Fibroblast of peridontal ligament (primary cell): ENCODE results near the gene SYT8.

Experiments used
- DNase-seq: peaks from one replicate; pipeline ENCODE4 v3.0.0-alpha.2; 2010; ENCODE audit errors: extremely low read depth

Gene SYT8

DNA sequence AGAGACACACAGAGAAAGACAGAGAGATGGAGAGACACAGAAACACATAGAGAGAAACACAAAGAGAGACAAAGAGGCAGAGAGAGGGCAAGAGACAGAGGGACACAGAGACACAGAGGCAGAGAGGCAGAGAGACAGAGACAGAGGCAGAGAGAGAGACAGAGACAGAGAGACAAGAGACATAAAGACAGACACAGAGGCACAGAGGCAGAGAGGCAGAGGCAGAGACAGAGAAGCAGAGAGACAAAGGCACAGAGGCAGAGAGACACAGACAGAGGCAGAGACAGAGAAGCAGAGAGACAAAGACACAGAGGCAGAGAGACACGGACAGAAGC lies 10.3 kb downstream of the SYT8 start:
- DNase-seq, result no peak

DNA sequence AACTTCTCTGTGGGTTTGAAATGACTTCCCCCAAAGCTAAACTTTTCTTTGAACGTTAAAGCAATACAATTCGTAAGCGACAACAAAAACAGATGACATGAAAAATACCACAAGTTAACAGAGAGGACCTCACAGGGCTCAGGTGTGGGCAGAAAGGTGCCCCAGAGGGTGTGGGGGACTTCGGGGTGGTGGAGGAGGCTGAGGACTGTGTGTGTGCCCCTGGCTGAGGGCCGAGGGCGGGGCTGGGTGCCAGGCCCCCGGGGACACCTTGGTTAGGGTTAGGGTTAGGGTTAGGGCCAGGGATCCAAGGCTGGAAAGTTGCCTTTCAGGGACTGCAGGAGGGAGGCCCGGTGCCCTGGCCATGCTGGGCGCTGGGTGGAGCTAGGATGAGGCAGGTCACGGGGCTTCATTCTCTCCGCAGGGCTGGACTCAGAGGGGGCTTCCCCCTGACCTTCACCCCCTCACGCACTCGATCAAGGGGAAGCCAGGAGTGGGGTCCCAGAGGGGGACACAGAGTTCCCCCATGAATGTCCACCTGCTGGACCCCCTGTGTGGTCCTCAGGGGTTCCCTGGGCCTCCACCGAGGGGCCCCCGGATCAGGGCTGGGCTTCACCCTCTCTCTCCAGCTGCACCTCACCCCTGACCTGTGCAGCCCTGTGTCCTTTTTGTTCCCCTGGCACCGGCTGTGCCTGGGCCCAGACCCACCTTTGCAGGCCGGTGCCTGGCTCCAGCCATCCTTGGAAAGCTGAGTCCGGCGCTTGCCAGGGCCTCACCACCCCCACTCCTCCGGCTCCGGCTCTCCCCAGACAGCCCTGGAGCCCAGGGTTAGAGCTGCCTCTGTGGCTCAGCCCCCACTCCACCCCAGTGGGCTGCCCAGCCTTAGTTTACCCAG lies 11.0 kb downstream of the SYT8 start:
- no peak for DNase-seq

DNA sequence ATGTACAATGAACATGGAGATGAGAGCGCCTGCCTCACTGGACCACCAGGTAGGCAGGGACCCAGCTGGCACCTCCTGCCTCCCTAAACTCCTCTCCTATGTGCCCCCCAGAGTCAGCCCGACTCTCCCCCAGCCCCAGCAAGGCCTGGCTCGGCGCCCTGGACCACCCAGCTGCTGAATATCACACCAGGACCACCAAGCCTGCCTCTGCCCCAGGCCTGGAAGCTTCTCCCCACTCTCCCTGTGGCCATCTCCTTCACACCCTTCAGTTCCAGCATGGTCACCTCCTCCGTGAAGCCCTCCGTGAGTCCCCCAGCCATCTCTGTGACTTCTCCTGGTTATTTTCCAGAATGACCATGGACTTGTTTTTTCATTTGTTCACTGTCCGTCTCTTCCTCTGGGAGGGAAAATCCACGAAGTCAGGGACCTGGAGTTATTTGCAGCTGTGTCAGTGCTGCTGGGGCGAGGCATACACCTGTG lies 11.7 kb downstream of the SYT8 start:
- no peak for DNase-seq

DNA sequence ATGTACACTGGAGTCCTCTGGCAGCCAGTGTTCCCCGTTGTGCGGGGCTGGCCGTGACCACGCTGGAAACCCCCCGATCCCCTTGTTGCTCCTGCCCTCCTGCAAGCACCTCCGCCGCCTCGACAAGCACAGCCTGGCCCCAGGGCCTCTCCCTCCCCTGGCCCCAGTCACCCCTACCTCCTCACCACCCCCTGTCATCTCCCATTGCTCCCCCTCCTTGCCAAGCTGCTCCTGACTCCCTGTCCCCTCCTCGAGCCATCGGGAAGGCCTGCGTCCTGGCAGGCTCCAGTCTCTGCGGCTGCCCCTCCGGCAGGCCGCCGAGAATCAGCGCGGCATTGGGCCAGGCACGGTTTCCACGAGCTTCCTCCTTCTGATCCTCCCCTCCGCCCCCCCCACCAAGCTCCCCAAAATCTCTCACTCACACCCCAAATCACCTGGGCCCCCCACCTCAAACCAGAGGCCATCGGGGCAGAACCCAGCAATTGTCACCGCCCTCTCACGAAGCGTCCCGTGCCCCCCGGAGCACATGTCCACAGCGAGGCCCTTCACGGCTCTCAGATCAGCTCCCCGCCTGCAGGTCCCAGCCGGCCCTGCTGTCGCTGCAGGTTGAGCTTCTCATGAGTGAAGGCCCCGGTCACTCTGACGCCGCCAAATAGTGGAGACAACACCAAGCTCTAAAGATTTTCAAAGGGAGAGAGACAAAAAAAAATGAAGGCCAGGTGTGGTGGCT lies 12.4 kb downstream of the SYT8 start:
- DNase-seq, result no peak

DNA sequence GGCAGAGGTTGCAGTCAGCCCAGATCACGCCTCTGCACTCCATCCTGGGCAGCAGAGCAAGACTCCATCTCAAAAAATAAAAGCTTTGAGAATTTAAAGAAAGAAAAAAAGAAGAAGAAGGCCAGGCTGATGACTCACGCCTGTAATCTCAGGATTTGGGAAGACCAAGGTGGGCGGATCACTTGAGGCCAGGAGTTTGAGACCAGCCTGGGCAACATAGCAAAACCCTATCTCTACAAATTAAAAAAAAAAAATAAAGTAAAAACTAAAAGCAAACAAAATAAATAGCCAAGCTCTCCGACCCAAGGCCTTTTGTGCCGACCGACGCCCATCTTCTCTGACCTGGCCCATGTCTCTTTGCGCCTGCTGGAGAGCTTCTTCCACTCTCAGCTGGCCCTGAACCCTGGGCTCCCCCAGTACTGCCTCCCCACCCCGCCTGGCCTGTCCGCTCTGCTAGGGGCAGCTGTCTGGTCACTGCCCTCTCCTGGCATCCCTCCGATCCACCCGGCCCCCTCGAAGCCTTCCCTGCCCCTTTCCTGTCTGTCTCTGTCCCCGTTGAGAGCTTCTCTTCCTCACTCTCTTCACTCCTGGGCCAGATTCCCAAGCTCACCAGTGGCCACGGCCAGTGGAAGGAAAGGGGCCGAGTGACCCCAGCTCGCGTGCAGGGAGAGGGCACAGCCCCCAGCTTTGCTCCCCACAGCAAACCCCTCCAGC lies 13.3 kb downstream of the SYT8 start:
- DNase-seq, result no peak

DNA sequence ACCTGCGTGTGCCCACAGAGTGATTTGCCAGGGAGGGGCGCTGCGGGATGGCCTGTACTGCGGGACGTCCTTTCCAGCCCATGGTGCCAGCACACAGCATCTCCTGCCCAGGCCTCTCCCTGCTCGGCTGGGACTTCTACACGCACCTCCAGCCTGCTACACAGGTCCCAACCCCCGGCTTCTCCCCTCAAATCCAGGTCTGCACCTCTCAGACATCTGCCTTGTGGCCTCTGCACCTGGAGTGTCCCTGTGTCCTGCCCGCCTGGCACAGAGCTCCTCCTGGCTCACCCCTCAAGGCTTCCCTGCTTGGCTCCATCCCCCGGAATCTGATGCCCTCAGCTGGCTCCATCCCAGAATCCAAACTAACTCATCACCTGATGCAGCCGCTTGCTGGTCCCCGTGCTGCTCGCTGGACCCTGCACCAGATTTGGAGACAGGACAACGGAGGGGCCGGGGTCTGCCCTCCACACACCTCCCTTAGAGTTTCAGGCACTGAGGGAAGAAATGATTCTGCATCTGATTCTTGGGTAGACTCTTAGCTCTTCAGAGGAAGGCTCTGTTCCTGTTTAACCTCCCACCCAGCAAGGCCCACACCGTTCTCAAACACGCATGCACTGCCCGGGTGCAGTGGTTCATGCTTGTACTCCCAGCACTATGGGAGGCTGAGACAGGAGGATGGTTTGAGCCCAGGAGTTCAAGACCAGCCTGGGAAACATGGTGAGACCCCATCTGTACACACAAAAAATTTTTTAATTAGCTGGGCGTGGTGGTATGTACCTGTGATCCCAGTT lies 14.0 kb downstream of the SYT8 start:
- DNase-seq, result no peak

DNA sequence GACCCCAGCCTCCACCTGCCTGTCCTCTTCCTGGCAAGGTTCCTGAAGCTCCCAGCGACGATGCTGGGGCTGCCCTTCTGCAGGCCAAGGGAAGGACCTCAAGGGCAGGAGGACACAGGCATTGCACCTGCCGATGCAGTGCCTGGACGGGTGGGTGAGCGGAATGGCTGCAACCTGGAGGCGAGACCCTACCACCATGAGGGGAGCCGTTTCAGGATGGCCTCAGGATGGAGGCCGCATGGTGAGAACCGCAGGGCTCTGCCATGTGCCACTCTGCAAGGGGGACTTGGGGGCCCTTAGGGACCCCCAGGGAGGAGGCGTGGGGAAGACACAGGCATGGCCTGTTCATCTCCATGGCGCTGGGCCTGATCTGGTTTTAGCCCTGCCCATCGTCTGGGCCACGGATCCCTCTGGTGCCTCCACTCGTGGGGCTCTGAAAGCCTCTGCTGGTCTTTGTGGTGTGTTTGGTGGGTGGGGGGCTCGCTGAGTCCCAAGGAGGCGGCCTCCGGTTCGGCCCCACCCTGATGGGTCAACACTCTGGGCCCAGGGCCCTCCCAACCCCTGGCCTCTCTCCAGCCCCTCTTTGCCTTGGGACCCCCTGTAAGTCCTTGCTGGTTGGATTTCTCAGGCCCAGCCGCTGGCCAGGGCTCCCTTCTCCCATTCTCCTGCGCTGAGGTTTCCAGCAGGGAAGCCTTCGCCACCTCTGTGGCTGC lies 16.8 kb downstream of the SYT8 start:
- DNase-seq, result no peak

DNA sequence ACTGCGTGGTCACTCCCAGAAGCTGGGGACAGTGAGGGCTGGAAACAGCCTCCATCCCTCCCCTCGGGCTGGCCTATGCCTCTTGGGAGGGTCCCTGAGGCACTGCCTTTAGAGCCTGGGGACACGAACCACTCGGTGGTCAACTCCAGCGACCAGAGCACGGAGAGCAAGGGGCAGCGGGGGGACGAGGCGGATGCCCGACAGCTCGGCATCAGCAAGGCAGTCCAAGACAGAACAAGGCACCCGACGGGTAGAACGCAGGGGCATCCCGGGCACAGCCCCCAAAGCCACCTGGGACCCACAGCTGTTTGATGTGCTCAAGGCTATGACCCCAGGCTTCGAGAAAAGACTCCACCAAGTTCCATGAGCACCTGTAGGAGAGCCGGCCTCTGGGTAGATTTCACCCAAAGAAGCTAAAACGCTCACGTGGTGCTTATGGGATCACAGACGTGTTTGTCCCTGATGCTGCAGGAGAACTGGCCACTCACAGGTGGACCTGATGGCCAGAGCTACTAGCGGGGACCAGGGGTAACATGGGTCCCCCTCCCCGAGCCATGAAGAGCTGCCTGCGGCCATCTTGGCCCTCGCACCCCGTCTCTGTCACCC lies 17.6 kb downstream of the SYT8 start:
- DNase-seq, result no peak

DNA sequence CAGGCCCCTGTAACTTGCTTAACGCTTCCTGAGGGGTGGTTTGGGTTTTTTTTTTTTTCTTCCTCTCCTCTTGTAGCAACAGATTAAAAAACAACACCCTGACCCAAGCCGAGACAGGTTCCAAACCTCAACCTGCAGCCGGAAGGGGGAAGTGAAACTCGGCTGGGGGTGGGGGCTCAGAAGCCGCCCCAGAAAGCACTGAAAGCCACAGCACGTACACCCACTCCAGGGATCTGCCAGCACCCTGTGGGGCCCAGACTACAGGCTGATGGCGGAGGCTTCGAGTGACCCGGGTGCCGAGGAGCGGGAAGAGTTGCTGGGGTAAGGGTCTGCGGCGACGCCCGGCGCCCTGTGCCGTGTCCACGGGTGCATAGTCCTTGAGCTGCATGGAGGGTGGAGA lies 18.1 kb downstream of the SYT8 start, which contains the start of gene LSP1:
Gene LSP1 (plus strand): TSS at position 208 of the 400 bp plus-strand sequence. CDS start 61 bp downstream, at position 269.
- DNase-seq, result no peak

DNA sequence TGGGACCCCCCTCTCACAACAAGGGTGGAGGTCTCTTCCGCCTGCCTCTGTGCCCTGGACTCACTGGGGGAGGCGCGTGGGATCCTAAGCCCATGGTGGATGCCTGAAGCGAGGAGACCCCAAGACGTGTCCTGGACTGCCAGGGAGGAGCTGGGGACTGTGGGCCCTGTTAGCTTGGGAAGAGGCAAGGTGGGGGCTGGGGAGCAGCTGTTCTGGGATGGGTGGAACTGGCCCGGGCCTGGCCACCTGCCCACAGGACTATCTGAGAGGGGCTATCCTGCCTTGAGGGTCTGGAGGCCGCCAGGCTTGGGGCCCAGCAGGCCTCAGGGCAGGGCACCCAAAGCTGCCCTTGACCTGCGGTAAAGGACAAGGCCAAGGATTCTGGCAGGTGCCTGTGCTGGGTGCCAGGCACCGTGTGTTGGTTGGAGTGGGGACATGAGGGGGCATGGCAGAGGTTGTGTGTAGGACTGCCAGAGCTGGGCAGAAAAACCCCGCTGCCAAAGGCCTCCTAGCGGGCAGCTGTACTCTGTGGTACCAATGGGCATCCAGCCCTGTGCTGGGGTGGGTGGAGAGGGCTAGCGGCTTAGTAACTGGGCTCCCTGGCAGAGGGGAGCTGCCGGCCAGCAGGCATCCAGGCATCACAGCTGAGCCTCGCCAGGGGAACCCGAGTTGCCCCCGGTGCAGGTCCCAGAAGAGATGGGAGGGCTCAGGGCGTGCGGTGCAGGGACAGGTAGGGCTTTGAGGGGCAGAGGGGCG lies 18.8 kb downstream of the SYT8 start:
- no peak for DNase-seq

DNA sequence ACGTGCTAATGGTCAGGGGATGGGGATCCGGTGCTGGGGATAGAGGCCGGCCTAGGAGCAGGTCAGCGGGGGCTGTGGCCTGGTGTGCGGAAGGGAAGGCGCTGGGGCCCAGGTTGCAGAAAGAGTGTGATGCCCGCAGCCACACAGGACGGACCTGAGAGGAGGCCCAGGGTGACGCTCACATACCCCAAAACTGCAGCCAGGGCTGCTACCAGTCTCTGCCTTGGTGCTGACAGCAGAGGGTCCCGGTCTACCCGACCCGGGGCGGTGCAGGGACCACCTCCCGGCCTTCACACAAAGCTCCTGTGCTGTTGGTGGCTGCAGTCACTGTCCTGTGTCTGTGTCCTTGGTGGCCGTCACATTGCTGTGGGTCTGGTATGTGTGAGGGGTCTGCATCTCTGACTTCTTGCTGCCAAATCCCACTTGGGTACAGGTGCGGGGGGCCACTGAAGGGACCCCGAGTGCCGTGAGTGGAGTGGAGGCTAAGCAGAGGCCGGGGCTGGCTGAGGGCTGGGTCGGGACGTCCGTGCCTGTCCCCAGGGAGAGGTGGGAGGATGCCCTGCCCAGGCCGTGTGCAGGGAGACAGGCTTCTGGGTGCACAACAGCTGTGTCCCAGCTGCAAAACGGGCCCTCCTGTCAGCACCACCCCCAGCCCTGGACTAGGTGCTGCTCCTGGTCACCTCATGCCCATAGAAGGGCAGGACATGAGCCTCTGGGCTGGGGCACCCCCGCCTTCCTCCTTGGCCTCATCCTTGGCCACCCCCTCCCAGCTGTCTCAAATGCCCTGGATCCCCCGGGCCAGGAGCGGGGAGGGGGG lies 19.6 kb downstream of the SYT8 start:
- no peak for DNase-seq

DNA sequence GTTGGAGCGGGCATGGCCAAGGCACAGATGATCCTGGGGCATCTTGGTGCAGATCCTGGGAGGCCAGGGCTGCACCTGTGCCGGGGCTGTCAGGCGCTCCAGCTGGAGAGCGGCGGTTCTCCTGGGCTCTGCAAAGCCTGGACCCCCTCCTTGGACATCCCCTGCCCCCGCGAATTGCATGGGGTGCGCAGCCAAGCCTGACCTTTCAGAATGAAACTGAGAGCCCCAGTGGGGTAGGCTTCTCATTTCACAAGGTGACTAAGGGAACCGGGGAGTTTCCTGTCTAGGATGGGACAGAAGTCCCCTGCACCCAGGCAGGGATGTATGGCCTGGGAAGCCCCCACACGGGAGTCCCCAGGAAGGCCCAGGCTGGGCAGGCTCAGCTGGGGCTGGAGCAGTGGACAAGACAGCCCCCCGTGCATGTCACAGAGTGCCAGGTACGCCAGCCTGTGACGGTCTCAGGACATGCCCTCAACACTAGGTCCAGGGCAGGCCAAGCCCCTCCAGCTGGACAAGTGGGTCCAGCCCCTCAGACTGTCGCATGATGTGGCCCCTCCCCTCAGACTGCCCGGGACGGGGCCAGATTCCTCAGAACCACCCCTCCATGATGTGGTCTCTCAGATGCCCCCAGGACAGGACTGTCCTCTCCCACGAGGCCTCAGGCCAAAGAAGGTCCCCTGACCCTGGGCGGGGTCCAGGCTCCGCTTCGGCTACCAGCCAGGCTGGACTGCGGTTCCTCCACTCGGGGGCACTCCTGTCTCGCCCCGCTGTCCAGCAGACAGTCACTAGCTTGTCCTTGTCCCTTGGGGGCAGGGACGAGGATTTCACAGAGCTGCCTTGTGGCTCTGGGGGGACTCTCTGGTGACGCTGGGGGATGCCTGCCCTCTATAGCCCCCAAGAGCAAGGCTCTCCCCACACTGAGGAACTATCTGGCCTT lies 20.4 kb downstream of the SYT8 start:
- DNase-seq, result no peak

DNA sequence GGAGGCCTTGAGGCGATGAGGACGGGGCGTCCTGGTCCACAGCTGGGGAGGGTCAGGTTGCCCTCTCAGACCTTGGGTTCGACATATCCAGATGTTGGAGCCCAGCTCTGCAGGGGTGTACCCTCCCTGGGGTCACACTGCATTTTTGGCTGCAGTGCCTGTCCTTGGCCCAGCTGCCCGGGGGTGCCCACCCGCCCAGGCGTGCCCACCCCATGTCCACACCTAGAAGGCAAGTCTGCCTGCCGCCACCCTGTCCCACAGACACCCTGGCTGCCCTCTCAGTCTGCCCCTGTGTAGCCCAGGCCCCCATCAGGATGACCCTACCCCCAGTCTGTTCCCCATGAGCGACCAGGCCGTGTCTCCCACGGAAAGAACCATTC lies 21.1 kb downstream of the SYT8 start:
- no peak for DNase-seq

DNA sequence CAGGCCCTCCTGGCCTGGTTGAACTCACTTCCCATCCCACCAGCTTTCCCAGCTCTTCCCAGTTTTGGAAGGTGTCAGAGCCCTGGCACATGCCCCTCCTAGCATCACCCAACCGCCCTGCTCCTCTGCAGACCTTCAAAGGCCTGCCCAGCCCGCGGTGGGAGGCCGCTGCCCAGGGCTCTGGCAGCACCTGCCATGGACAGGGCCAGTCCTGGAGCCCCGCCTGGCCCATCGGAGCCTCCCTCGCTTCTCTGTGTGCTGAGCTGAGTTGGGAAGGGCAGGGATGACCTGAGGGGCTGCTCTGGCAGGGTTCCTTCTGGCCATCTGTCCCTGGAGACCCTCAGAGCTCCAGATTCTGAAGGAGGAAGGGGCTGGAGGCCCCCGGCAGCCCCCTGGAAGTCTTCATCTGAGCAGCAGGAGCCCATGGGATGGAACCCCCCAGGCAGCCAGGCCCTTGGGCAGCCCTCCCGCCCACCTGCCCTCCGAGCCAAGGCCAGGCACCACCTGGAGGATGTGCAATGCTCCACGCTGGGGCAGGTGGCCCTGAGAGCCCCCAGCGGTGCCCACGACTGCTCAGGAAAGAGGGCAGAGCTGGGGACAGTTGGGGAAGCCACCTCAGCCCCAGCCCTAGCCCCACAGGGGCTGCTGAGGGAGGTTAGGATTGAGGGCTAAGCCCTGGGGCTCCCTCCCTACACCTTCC lies 21.7 kb downstream of the SYT8 start:
- no peak for DNase-seq

DNA sequence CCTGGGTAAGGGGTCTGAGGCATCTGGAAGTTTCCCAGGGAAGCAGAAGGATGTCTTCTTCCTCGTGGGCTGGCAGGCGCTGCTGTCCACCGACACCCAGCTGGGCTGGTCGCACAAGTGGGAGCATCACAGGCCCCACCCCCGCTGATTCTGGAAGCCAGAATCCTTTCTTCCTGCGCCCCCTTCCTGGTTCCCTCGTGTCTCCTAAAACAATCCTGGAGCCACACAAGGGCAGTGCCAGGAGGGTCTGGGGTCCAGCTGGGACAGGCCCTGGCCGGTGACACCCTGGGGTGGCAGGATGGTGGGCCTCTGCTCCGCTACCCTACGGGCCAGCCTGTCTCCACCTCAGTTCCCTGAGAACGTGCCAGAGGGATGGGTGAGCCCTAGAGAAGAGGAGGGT lies 22.3 kb downstream of the SYT8 start:
- no peak for DNase-seq

DNA sequence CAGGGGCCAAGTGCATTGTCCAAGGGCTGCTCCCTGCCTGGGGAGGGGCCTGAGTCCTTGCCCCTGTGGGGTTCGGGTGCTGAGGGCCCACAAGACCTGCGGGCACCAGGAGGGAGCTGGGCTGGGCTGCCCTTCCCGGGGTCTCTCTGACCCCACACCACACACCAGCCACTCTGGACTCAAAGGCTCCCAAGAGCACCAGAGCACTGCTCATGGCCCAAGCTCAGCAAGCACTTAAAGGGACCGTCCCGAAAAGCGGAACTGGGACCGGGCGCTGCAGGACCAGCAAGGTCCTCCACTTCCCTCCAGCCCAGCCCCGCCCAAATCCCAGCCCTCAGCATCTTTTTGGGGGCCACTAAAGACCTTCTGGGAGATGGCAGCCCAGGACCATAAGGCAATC lies 23.4 kb downstream of the SYT8 start:
- no peak for DNase-seq

DNA sequence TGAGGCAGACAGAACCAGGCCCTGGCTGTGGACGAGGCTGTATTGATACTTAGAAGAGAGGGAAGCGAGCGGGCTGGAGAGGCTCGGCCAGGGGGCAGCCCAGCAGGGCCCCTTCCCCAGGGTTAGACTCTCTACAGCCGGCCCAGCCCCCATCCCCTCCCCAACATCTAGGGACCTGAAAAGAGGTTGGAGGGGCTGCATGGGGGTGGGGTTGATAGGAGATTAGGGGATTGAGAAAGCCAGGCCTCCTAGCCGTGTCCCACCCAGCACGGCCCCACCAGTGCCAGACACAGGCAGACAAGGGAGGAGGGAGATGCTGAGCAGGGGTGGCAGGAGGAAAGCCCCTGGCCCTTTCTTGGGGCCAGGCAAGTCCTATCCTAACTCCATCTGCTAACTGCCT lies 23.8 kb downstream of the SYT8 start:
- DNase-seq, result no peak
